Measurements from ENCODE around the gene B3GNT9. TPM values are rescaled to one million over a fixed set of nuclear protein-coding genes. Genes with fewer than 3 reads are reported as not detected.

The B3GNT9 gene
- total RNA-seq, 2 experiments from 2014 or later: 6.6 to 7.2 TPM

GRCh38 chr16:67108931-67109406 is 41.8 kb downstream of the B3GNT9 start:
- Mint-ChIP-seq H3K27ac (peak overlapping the region; percentile 63), H3K4me3 (peak overlapping the region; percentile 93), H3K27me3 (ENCODE audit: low read depth) (no peaks in the 10 kb centered on the region), H3K36me3 (ENCODE audit: low read depth) (peaks cover 2% of the 10 kb centered on the region), H3K4me1 (ENCODE audit: low read depth) (peaks cover 28% of the 10 kb centered on the region), H3K9me3 (ENCODE audit: insufficient read depth) (no peaks in the 10 kb centered on the region)
- POLR2A ChIA-PET: interaction anchor here (1.2 kb wide), 1 partner anchor 79 kb away, joined by 4 read pairs; no protein-coding TSS in a partner anchor
- DNase-seq (no peak), ATAC-seq (no peak)
- CTCF ChIA-PET: interaction anchor here (1.4 to 2.8 kb wide), 5 partner anchors 8 to 91 kb away, joined by 3 to 13 read pairs (median 8); no protein-coding TSS in a partner anchor

GRCh38 chr16:67108489-67108888 is 42.3 kb downstream of the B3GNT9 start:
- no peak overlapping the region for H3K4me3 Mint-ChIP-seq
- H3K36me3 Mint-ChIP-seq (ENCODE audit: low read depth): peaks cover 2% of the 10 kb centered on the region
- H3K27ac Mint-ChIP-seq: no peak overlapping the region
- H3K9me3 Mint-ChIP-seq (ENCODE audit: insufficient read depth): no peaks in the 10 kb centered on the region
- DNase-seq: no peak
- peaks cover 28% of the 10 kb centered on the region for H3K4me1 Mint-ChIP-seq (ENCODE audit: low read depth)
- POLR2A ChIA-PET: interaction anchor here (0.7 kb wide), 1 partner anchor 69 kb away, joined by 3 read pairs; no protein-coding TSS in a partner anchor
- no peaks in the 10 kb centered on the region for H3K27me3 Mint-ChIP-seq (ENCODE audit: low read depth)
- CTCF ChIA-PET: interaction anchor here (0.9 to 1.4 kb wide), 2 partner anchors 47 to 91 kb away, joined by 4 to 6 read pairs; no protein-coding TSS in a partner anchor
- ATAC-seq: no peak

GRCh38 chr16:67105881-67106280 is 44.9 kb downstream of the B3GNT9 start:
- DNase-seq: no peak
- H3K4me1 Mint-ChIP-seq (ENCODE audit: low read depth): peaks cover 13% of the 10 kb centered on the region
- H3K27me3 Mint-ChIP-seq (ENCODE audit: low read depth): no peaks in the 10 kb centered on the region
- no peak overlapping the region for H3K4me3 Mint-ChIP-seq
- no peak overlapping the region for H3K27ac Mint-ChIP-seq
- CTCF ChIA-PET: interaction anchor here (1.2 to 2.2 kb wide), 5 partner anchors 19 to 122 kb away, joined by 3 to 11 read pairs (median 3); no protein-coding TSS in a partner anchor
- ATAC-seq: no peak
- H3K9me3 Mint-ChIP-seq (ENCODE audit: insufficient read depth): no peaks in the 10 kb centered on the region
- peaks cover 8% of the 10 kb centered on the region for H3K36me3 Mint-ChIP-seq (ENCODE audit: low read depth)
- POLR2A ChIA-PET: interaction anchor here (0.6 kb wide), 1 partner anchor 149 kb away, joined by 3 read pairs; no protein-coding TSS in a partner anchor

GRCh38 chr16:67105246-67105645 is 45.6 kb downstream of the B3GNT9 start:
- peaks cover 7% of the 10 kb centered on the region for H3K4me1 Mint-ChIP-seq (ENCODE audit: low read depth)
- DNase-seq: no peak
- no peak for ATAC-seq
- no peak overlapping the region for H3K4me3 Mint-ChIP-seq
- no peak overlapping the region for H3K27ac Mint-ChIP-seq
- no peaks in the 10 kb centered on the region for H3K27me3 Mint-ChIP-seq (ENCODE audit: low read depth)
- CTCF ChIA-PET: interaction anchor here (1.7 to 6.7 kb wide), 3 partner anchors 50 to 86 kb away, joined by 4 to 134 read pairs (median 11); no protein-coding TSS in a partner anchor
- no peaks in the 10 kb centered on the region for H3K9me3 Mint-ChIP-seq (ENCODE audit: insufficient read depth)
- H3K36me3 Mint-ChIP-seq (ENCODE audit: low read depth): peaks cover 8% of the 10 kb centered on the region
- POLR2A ChIA-PET: no interaction called here

GRCh38 chr16:67104845-67105244 is 46.0 kb downstream of the B3GNT9 start:
- Mint-ChIP-seq H3K27me3 (ENCODE audit: low read depth) (no peaks in the 10 kb centered on the region), H3K4me1 (ENCODE audit: low read depth) (peaks cover 7% of the 10 kb centered on the region), H3K27ac (no peak overlapping the region), H3K36me3 (ENCODE audit: low read depth) (peaks cover 8% of the 10 kb centered on the region), H3K9me3 (ENCODE audit: insufficient read depth) (no peaks in the 10 kb centered on the region), H3K4me3 (no peak overlapping the region)
- DNase-seq: no peak
- ChIA-PET CTCF (interaction anchor here (1.2 to 6.7 kb wide), 5 partner anchors 50 to 144 kb away, joined by 3 to 134 read pairs (median 11); partner anchors contain the start of gene CES3), POLR2A (no interaction called here)
- ATAC-seq: no peak

GRCh38 chr16:67104061-67104460 is 46.7 kb downstream of the B3GNT9 start:
- DNase-seq (no peak), ATAC-seq (no peak)
- POLR2A ChIA-PET: interaction anchor here (1.3 kb wide), 1 partner anchor 86 kb away, joined by 4 read pairs; no protein-coding TSS in a partner anchor
- CTCF ChIA-PET: interaction anchor here (0.7 to 6.7 kb wide), 11 partner anchors 9 to 296 kb away, joined by 3 to 134 read pairs (median 3); partner anchors contain the start of gene CES3
- Mint-ChIP-seq H3K4me3 (no peak overlapping the region), H3K9me3 (ENCODE audit: insufficient read depth) (no peaks in the 10 kb centered on the region), H3K27me3 (ENCODE audit: low read depth) (no peaks in the 10 kb centered on the region), H3K27ac (peak overlapping the region; percentile 35), H3K4me1 (ENCODE audit: low read depth) (peaks cover 2% of the 10 kb centered on the region), H3K36me3 (ENCODE audit: low read depth) (peaks cover 12% of the 10 kb centered on the region)

- Mint-ChIP-seq H3K9me3 (ENCODE audit: insufficient read depth) (no peaks in the 10 kb centered on the region), H3K4me3 (no peak overlapping the region), H3K27me3 (ENCODE audit: low read depth) (no peaks in the 10 kb centered on the region), H3K4me1 (ENCODE audit: low read depth) (no peaks in the 10 kb centered on the region), H3K36me3 (ENCODE audit: low read depth) (peaks cover 12% of the 10 kb centered on the region), H3K27ac (no peak overlapping the region)
- no peak for ATAC-seq
- CTCF ChIA-PET: interaction anchor here (0.6 to 6.7 kb wide), 21 partner anchors 9 to 147 kb away, joined by 3 to 134 read pairs (median 5); partner anchors contain the start of genes CBFB and PHAF1
- POLR2A ChIA-PET: interaction anchor here (0.5 to 1.0 kb wide), 4 partner anchors 9 to 215 kb away, joined by 3 to 4 read pairs (median 3); partner anchors contain the start of genes CBFB and PHAF1
- DNase-seq: no peak
Observed at GRCh38 chr16:67101311-67102082, 49.3 kb downstream of the B3GNT9 start.

GRCh38 chr16:67100569-67101310 is 50.1 kb downstream of the B3GNT9 start:
- H3K27ac Mint-ChIP-seq: no peak overlapping the region
- peaks cover 12% of the 10 kb centered on the region for H3K36me3 Mint-ChIP-seq (ENCODE audit: low read depth)
- no peaks in the 10 kb centered on the region for H3K27me3 Mint-ChIP-seq (ENCODE audit: low read depth)
- no peaks in the 10 kb centered on the region for H3K9me3 Mint-ChIP-seq (ENCODE audit: insufficient read depth)
- no peaks in the 10 kb centered on the region for H3K4me1 Mint-ChIP-seq (ENCODE audit: low read depth)
- DNase-seq: no peak
- ATAC-seq: no peak
- ChIA-PET CTCF (interaction anchor here (0.6 to 6.7 kb wide), 25 partner anchors 8 to 209 kb away, joined by 3 to 134 read pairs (median 4); partner anchors contain the start of genes CBFB and PHAF1), POLR2A (interaction anchor here (0.5 to 1.0 kb wide), 4 partner anchors 10 to 216 kb away, joined by 3 to 4 read pairs (median 3); partner anchors contain the start of genes CBFB and PHAF1)
- H3K4me3 Mint-ChIP-seq: no peak overlapping the region

- Mint-ChIP-seq H3K4me1 (ENCODE audit: low read depth) (no peaks in the 10 kb centered on the region), H3K27me3 (ENCODE audit: low read depth) (no peaks in the 10 kb centered on the region), H3K36me3 (ENCODE audit: low read depth) (peaks cover 18% of the 10 kb centered on the region), H3K4me3 (no peak overlapping the region), H3K9me3 (ENCODE audit: insufficient read depth) (no peaks in the 10 kb centered on the region), H3K27ac (no peak overlapping the region)
- POLR2A ChIA-PET: no interaction called here
- ATAC-seq (no peak), DNase-seq (no peak)
- CTCF ChIA-PET: interaction anchor here (1.4 to 6.7 kb wide), 3 partner anchors 17 to 79 kb away, joined by 5 to 134 read pairs (median 8); no protein-coding TSS in a partner anchor
Observed at GRCh38 chr16:67098599-67098998, 52.2 kb downstream of the B3GNT9 start.
